Cerebellar nuclear complex (tissue), 1 donor: ENCODE results near the gene ARHGAP45.

Source experiments
- DNase-seq, 2 experiments: peaks; one replicate each; lab custom pipeline; 2025; lab: John Stamatoyannopoulos, UW

The ARHGAP45 gene

GRCh38 chr19:1055028-1055425 lies 11.9 kb upstream of the ARHGAP45 start:
- no peak for DNase-seq

GRCh38 chr19:1055886-1056620 lies 10.9 kb upstream of the ARHGAP45 start:
- DNase-seq: no peak

- DNase-seq: no peak
These were observed 9.7 kb upstream of the ARHGAP45 start for GRCh38 chr19:1057176-1057855.

- DNase-seq: no peak
These were observed 8.9 kb upstream of the ARHGAP45 start for GRCh38 chr19:1058112-1058511.

- DNase-seq: no peak
These were observed 6.3 kb upstream of the ARHGAP45 start for GRCh38 chr19:1060689-1061088.

GRCh38 chr19:1061987-1062386 lies 5.0 kb upstream of the ARHGAP45 start:
- DNase-seq: no peak

- DNase-seq: no peak
These were observed 4.5 kb upstream of the ARHGAP45 start for GRCh38 chr19:1062387-1063029.

- DNase-seq: no peak
These were observed 3.7 kb upstream of the ARHGAP45 start for GRCh38 chr19:1063030-1063908.

- no peak for DNase-seq
These were observed 2.9 kb upstream of the ARHGAP45 start for GRCh38 chr19:1063909-1064660.

GRCh38 chr19:1064661-1065605 lies 2.0 kb upstream of the ARHGAP45 start:
- no peak for DNase-seq

GRCh38 chr19:1065606-1066109 lies 1.3 kb upstream of the ARHGAP45 start:
- DNase-seq: no peak

GRCh38 chr19:1066251-1066747 lies 668 bp upstream of the ARHGAP45 start:
- no peak for DNase-seq

- DNase-seq: no peak
These were observed 482 bp downstream of the ARHGAP45 start for GRCh38 chr19:1067341-1067957.

- no peak for DNase-seq
These were observed 1.3 kb downstream of the ARHGAP45 start for GRCh38 chr19:1068009-1069001.

GRCh38 chr19:1069009-1069779 lies 2.2 kb downstream of the ARHGAP45 start:
- DNase-seq: no peak

- no peak for DNase-seq
These were observed 3.6 kb downstream of the ARHGAP45 start for GRCh38 chr19:1070576-1070930.
